PC-3 (cell line): ENCODE measurements around the gene TMED1.

Source experiments
- EZH2 ChIP-seq: fragments of 300-600 bp; sonication (generic); IDR thresholded peaks from one replicate; pipeline ENCODE4 v1.6.1; 2017; ENCODE audit warnings: antibody characterized with exemption, mild to moderate bottlenecking, low read length; ENCODE audit not compliant: unreplicated experiment
- TF ChIP-seq, protein P1 (sequence below): fragments of 300-600 bp; sonication (generic); conservative IDR thresholded peaks from 2 replicates; pipeline ENCODE4 v1.5.1; 2017; ENCODE audit warnings: antibody characterized with exemption, low read depth, mild to moderate bottlenecking, low read length

DNA sequence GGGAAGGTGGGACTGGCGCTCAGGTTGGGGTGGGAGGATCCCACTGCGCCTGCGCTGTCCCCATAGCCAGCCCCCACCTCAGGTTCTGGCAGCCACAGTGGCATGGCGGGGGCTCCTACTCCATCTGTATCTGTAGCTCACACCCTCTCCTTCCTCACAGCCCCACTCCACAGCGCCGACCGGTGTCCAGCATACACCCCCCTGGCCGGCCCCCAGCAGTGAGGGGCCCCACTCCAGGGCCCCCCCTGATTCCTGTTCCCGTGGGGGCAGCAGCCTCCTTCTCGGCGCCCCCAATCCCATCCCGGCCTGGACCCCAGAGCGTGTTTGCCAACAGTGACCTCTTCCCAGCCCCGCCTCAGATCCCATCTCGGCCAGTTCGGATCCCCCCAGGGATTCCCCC lies 6.0 kb downstream of the TMED1 start:
- TF ChIP-seq, protein P1, sequence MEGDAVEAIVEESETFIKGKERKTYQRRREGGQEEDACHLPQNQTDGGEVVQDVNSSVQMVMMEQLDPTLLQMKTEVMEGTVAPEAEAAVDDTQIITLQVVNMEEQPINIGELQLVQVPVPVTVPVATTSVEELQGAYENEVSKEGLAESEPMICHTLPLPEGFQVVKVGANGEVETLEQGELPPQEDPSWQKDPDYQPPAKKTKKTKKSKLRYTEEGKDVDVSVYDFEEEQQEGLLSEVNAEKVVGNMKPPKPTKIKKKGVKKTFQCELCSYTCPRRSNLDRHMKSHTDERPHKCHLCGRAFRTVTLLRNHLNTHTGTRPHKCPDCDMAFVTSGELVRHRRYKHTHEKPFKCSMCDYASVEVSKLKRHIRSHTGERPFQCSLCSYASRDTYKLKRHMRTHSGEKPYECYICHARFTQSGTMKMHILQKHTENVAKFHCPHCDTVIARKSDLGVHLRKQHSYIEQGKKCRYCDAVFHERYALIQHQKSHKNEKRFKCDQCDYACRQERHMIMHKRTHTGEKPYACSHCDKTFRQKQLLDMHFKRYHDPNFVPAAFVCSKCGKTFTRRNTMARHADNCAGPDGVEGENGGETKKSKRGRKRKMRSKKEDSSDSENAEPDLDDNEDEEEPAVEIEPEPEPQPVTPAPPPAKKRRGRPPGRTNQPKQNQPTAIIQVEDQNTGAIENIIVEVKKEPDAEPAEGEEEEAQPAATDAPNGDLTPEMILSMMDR: no peak
- TF ChIP-seq EZH2: no peak
